Thymus (tissue), 11 donors: ENCODE data around the gene CFAP69. TPM values are rescaled to one million over a fixed set of nuclear protein-coding genes. Genes with fewer than 3 reads are reported as not detected.

Experiments used
- DNase-seq, 9 donors: peaks; one replicate each; pipeline ENCODE4 v3.0.0-alpha.2; 2013; ENCODE audit warnings: low spot score in 9 of 9, low read depth in 6 of 9, missing footprints in 1 of 9
- H3K27ac ChIP-seq, 2 donors: one replicate each; pipeline ENCODE4 v1.5.1; 2013; ENCODE audit warnings: control low read depth in 1 of 2, low read depth in 1 of 2, low read length in 1 of 2, mild to moderate bottlenecking in 1 of 2, moderate library complexity in 1 of 2
- H3K27me3 ChIP-seq, 2 donors: one replicate each; pipeline ENCODE4 v1.5.1; 2013; ENCODE audit warnings: low read length in 1 of 2; ENCODE audit not compliant: control insufficient read depth in 2 of 2, insufficient read depth in 1 of 2
- H3K36me3 ChIP-seq, 2 donors: one replicate each; pipeline ENCODE4 v1.5.1; 2013; ENCODE audit warnings: low read length in 1 of 2, mild to moderate bottlenecking in 1 of 2, moderate library complexity in 1 of 2; ENCODE audit not compliant: control insufficient read depth in 2 of 2, insufficient read depth in 2 of 2
- H3K4me1 ChIP-seq, 2 donors: one replicate each; pipeline ENCODE4 v1.5.1; 2013; ENCODE audit warnings: low read length in 2 of 2; ENCODE audit not compliant: control insufficient read depth in 2 of 2, insufficient read depth in 2 of 2
- H3K4me3 ChIP-seq, 2 donors: one replicate each; pipeline ENCODE4 v1.5.1; 2013; ENCODE audit warnings: low read length in 2 of 2, control low read depth in 1 of 2, mild to moderate bottlenecking in 1 of 2
- H3K9me3 ChIP-seq, 2 donors: one replicate each; pipeline ENCODE4 v1.5.1; 2013; ENCODE audit warnings: low read length in 1 of 2, mild to moderate bottlenecking in 1 of 2; ENCODE audit not compliant: control insufficient read depth in 2 of 2, insufficient read depth in 1 of 2
- WGBS: extraction: QIAGEN DNeasy Blood & Tissue Kit; methylation state at CpG from one replicate; pipeline ENCODE4 v1.1.7; 2013; 5-methylcytosine and 5-hydroxymethylcytosine counted together
- polyA plus RNA-seq: library from polyadenylated mRNA; stranded (reverse); fragments of 200-250 nt; gene quantifications from one replicate; pipeline ENCODE4 v1.2.3, GENCODE V29; 2013
- total RNA-seq: library from RNA; stranded (reverse); fragments of 120-200 nt; gene quantifications from one replicate; pipeline ENCODE4 v1.2.4, GENCODE V29; 2013
- donor health status: healthy.

The CFAP69 gene
- total and polyA plus RNA-seq, 2 donors = 0.47 to 3.8 TPM

DNA sequence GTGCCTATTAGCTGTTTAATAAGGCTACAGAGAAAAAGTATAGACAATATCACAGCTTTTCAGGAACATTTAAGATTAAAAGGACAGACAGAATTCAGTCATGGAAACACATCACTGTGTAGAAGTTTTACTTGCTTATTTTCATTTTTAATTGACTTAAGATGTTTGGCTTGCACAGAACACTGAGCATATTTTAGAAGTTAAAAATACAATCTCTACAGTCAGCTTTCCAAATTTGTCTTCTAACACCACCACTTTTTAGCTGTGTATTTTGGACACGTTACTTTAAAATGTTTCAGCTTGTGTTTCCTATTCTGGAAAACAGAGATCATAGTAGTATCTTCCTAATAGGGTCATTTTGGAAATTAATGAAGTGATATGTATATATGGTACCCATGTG lies 11.8 kb downstream of the CFAP69 start:
- Histone ChIP-seq H3K4me1 (no peaks in the 10 kb centered on the region), H3K9me3 (no peaks in the 10 kb centered on the region), H3K27ac (no peak overlapping the region), H3K27me3 (no peaks in the 10 kb centered on the region), H3K4me3 (no peak overlapping the region), H3K36me3 (no peaks in the 10 kb centered on the region)
- DNase-seq = no peak
- WGBS = 99% methylated on average over 1 of the region's 1 CpG

GRCh38 chr7:90261441-90261840 lies 16.5 kb downstream of the CFAP69 start:
- no peaks in the 10 kb centered on the region for H3K9me3 ChIP-seq
- H3K27ac ChIP-seq = no peak overlapping the region
- no peak for DNase-seq
- H3K27me3 ChIP-seq = no peaks in the 10 kb centered on the region
- H3K36me3 ChIP-seq = no peaks in the 10 kb centered on the region
- no peak overlapping the region for H3K4me3 ChIP-seq
- H3K4me1 ChIP-seq = no peaks in the 10 kb centered on the region

- no peak for DNase-seq
- H3K4me3 ChIP-seq = no peak overlapping the region
Observed at GRCh38 chr7:90262438-90262837, 17.5 kb downstream of the CFAP69 start.

GRCh38 chr7:90266808-90267207 lies 21.8 kb downstream of the CFAP69 start:
- no peaks in the 10 kb centered on the region for H3K9me3 ChIP-seq
- no peaks in the 10 kb centered on the region for H3K27me3 ChIP-seq
- no peak overlapping the region for H3K27ac ChIP-seq
- no peak for DNase-seq
- H3K4me3 ChIP-seq = no peak overlapping the region
- no peaks in the 10 kb centered on the region for H3K36me3 ChIP-seq
- H3K4me1 ChIP-seq = no peaks in the 10 kb centered on the region
- 80% methylated on average over 3 of the region's 3 CpGs for WGBS

More at GRCh38 chr7:90262438-90262837, 17.5 kb downstream of the CFAP69 start:
- Histone ChIP-seq H3K9me3 (no peaks in the 10 kb centered on the region), H3K27me3 (no peaks in the 10 kb centered on the region), H3K27ac (no peak overlapping the region), H3K4me1 (no peaks in the 10 kb centered on the region), H3K36me3 (no peaks in the 10 kb centered on the region)

GRCh38 chr7:90267263-90267858 lies 22.4 kb downstream of the CFAP69 start:
- H3K36me3 ChIP-seq = no peaks in the 10 kb centered on the region
- whole genome bisulfite sequencing = 91% methylated on average over 5 of the region's 5 CpGs
- H3K27me3 ChIP-seq = no peaks in the 10 kb centered on the region
- H3K4me3 ChIP-seq = no peak overlapping the region
- DNase-seq = no peak
- no peaks in the 10 kb centered on the region for H3K4me1 ChIP-seq
- no peak overlapping the region for H3K27ac ChIP-seq
- no peaks in the 10 kb centered on the region for H3K9me3 ChIP-seq

DNA sequence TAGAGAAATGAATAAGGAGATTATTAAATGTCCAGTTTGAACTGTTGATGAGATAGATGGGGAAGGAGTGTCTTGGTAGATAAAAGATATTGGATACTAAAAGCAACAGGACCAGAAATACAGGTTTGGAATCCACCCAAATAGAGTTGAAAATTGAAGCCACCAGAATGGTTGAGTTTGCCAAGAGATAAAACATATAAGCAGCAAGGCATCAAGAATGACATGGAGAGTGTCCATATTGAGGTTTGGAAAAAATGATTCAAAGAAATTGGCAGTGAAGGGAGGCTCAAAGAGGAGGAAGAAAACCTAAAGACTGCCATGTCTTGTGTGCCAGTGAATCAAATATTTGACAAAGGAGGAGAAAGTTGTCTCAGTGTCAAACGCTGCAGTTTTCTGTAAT lies 24.2 kb downstream of the CFAP69 start:
- Histone ChIP-seq H3K27me3 (no peaks in the 10 kb centered on the region), H3K27ac (no peak overlapping the region), H3K4me1 (no peaks in the 10 kb centered on the region), H3K36me3 (no peaks in the 10 kb centered on the region), H3K9me3 (no peaks in the 10 kb centered on the region), H3K4me3 (no peak overlapping the region)
- 92% methylated on average over 1 of the region's 1 CpG for WGBS
- no peak for DNase-seq

DNA sequence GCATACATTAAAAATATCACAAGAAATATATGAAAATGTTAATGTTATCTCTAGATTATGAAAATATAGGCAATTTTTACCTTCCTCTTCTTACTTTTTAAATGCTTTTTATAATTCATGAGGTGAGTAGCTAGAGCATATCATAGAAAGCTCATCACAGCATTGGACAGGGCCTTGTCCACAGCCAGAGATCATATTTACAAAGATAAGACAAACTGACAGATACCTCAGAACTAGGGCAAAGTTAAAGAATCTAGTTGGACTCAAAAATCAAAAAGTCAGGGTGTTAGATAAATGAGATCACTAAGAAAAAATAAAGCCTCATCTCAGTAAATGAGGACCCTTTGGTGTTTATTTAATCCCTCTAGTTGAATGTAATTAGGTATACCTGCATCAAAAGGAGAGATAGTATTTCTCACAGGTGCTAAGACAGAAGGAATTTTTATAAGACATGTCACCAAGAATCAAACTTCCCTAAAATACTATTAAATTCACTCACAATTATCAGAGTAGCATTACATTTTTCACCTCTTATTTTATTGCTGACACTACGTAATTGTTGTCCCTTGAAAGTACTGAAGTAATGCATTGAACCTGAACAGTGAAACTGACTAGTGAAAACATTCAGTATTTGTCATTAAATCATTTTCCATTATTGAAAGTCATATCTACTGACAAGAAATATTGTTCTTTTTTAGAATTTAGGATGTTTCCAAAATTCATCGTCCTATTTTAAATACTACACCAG lies 25.6 kb downstream of the CFAP69 start:
- Histone ChIP-seq H3K4me1 (no peaks in the 10 kb centered on the region), H3K4me3 (no peak overlapping the region), H3K27ac (no peak overlapping the region), H3K27me3 (no peaks in the 10 kb centered on the region), H3K36me3 (no peaks in the 10 kb centered on the region), H3K9me3 (no peaks in the 10 kb centered on the region)
- DNase-seq = no peak
- 92% methylated on average over 2 of the region's 2 CpGs for WGBS

DNA sequence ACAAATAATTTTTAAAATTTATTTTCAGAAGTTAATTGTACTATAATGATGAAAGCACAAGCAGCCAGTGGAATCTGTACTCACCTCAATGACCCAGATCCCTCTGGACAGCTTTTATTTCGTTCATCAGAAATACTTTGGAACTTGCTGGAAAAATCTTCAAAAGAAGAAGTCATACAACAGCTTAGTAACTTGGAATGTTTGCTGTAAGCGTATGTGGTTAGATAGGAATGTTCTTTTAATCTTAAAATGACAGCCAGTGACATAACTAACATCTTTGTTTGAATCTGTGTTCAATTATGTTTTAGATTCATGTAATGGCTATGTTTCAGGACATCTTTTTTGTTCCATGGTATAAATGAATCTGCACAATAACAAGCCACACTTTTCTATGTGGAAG lies 26.8 kb downstream of the CFAP69 start:
- WGBS = 87% methylated on average over 2 of the region's 2 CpGs
- Histone ChIP-seq H3K36me3 (no peaks in the 10 kb centered on the region), H3K9me3 (no peaks in the 10 kb centered on the region), H3K27ac (no peak overlapping the region), H3K27me3 (no peaks in the 10 kb centered on the region), H3K4me1 (no peaks in the 10 kb centered on the region), H3K4me3 (no peak overlapping the region)
- no peak for DNase-seq

DNA sequence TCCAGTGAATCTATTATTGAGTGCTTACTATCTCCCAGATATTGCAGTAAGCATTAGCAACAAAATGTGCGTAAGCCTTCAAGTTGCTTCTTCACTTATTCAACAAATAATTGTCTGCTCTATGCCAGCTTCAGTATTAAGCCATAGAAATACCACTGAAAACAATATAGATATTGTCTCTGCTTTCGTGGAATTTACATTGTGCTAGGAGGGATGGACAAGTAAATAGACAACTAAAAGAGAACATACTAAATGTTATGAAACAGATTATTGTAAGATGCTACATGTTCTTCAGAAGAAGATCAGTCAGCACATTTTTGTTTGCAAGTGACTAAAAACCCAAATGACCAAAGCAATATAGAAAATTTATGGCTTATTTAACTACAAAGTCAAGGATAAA lies 27.3 kb downstream of the CFAP69 start:
- H3K27ac ChIP-seq = no peak overlapping the region
- H3K4me1 ChIP-seq = no peaks in the 10 kb centered on the region
- H3K9me3 ChIP-seq = no peaks in the 10 kb centered on the region
- no peak for DNase-seq
- H3K36me3 ChIP-seq = no peaks in the 10 kb centered on the region
- no peaks in the 10 kb centered on the region for H3K27me3 ChIP-seq
- no peak overlapping the region for H3K4me3 ChIP-seq
- WGBS = 94% methylated on average over 2 of the region's 2 CpGs
